ENCODE results near the gene HDAC4.

The HDAC4 gene

DNA sequence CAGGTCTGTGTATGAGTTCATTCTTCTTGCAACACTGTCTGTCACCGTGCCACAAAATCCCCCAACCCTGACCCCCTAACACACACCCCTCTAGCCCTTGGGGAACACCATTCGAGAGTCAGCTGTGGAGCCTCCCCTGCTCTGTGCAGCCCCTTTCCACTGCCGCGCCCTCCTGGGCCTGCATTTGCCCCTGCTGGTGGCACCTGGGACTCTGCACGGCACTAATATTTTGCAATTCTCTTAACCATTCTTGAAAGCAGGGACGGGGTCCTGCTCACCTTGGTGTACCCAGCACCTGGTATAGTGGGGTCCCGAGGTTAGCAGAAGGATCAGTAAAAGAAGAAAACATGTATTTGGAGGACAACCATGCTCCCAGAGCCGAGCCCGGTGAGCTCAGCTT lies 124.0 kb downstream of the HDAC4 start:
- no peak for FAIRE-seq

DNA sequence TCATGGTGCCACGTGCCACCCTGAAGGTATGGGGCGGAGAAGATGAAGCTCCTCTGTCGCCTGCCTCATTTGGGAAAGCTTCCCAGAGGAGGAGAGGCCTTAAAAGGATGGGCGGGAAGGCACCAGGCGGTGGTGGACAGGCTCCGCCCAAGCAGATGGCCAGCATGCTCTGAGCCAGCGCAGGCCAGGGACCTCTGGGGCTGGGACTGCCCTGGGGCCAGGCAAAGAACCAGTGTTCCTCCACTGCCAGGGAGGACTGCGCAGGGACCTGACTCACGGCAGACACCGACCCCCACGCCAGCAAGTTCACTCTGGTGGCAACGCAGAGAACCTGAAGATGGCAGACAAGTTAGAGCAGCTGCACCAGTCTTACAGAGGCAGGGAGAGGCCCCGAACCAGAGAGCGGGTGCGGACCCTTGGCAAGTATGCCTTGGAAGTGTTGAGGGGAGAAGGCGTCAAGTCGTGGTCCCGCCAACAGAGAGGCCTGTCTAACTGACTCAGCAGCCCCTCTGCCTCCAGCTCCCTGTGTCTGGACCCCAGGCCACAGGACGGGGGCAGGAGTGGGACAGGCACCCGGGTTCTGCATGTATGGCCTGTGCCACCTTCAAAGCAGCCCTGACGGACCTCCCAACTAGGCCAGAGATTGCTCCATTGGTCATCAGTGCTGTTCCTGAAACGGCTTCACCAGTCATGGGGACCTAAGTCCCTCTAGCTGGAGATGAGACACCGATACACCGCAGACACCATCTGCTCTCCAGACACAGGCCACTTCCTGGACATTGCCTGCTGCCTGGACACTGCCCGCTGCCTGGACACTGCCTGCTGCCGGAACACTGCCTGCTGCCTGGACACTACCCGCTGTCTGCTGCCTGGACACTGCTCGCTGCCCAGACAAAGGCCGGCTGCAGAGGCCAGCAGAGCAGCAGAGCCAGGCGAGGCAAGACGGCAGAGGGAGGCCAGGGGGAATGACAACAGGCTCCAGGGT lies 124.7 kb downstream of the HDAC4 start:
- FAIRE-seq: no peak

DNA sequence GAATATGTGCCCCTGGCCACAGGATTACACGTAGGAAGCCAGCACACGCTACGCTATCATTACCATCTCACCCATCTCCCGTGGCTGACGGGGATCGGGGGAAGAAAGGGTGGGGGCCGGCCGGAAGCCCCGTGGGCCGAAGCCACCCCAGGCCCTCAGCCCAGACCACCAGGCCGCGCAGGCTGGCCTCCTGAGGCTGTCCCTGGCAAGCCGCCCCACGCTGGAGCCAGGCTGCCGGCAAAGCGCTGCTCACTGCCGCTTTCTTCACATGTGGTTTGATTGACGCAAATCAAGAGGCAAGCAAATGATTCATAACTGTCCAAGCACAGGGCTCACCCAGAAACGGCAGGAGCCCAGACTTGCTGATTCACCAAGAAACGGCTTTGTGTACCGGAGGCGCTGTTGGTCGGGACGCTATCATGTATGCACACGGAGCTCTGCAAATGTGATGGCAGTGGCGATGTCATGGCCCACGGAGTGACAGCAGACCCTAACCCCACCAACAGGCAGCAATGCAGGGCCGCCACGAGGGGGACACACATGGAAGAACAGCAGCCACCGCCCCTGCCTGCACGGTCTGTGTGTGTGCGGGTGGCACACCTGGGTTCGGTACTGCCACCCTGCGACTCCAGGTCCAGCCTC lies 125.7 kb downstream of the HDAC4 start:
- no peak for FAIRE-seq

DNA sequence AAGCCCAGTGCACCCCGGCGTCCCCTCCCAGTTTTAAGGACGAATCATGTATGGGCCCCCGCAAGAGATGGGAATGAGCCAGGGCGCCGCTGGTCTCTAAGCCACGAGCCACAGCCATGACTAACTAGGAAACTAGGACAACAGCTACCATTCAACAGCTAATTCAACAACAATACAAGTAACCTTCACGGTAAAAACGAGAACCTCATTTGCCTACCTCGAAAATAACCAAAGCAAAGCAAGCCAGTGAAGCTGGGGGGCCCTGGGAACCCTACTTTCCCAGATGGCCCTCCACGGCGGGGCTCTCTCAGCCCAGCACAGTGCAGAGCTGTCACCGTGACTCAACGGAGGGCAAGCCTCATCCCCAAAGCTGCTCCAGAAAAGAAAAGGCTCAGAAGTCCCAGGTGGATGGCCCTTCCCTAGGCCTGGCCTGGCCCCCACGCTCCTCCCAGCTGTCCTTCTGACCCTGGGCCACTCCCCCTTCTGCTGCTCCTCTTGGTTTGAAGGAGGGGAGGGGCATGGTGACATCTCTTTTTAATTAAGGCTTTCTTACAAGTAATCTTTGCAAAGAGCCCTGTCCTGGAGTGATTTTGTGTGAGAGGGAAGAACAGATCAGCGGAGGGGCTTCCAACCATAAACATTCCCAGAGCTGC lies 126.3 kb downstream of the HDAC4 start:
- FAIRE-seq: no peak

DNA sequence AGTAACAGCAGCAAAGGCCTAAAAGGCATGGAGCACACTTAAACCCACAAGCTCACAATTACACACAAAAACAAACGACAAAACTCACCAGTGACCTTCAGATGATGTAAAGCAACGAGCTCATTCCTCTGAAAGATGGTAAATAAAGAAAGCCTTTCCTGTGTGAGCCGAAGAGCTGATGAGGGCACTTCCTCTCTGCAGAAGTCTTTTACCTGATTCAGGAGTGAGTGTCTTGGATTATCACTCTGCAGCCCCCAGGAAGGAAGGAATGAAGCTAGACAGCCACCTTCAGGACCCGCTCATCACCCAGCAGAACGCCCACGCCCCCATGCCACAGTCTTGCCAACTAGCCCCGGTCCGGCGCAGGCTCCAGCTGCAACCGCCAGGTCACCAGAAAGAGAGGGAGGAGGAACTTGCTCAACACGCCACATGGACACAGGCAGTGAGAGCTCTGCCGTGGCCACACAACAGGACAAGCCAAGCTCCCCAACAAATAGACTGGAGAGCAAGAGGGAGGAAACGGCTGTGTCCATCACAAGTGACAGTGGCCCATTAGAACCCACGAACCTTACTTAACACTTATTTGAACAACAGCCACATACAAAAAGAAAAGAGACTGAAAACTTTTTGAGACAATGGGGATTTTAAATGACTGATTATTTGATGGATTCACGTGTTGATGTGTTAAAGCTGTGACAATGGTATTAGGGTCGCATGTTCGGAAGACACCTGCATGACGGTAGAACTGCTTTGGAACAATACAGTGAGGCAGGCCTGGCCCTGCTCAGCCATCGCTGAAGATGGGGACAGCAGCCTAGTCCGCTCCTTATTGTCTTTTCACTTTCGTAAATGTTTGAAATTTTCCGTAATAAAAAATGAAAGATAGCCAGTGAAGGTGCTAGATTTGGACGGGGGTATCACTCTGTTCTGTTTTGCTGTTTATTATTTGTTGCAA lies 127.3 kb downstream of the HDAC4 start:
- no peak for FAIRE-seq

DNA sequence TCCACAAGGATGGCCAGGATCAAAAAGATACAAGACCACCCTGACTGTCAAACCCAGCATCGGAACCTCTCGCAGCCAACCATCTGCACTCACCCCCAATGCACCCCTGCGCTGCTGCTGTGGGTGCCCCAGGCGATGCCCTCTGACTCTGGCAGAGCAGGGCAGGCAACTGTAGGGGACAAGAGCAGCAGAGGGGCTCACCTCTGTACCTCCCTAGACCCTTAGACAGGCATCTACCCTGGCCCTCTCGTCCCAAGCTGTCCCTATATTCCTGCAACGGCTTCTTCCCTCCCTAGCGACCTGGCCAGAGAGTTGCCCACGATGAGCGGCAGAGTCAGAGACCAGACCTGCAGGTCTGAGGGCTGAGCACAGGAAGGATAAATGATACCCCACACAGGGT lies 128.2 kb downstream of the HDAC4 start:
- no peak for FAIRE-seq

DNA sequence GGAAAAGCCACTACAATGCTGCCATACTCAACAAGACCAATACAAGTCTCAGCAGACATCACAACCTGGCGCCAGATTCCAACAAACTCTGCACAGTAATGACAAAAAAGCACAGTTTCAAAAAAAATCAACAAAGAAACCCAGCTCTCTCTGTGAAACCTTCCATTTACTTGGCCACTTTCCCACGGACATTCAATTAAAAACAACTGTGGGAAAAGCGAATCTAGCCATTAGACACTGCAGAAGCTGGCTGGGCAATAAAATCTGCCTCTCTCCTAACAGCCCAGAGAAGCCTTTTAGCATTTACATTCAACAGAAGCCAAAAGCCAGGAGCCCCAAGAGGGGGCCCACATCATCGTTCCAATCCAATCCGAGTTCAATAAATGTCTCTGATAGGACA lies 128.9 kb downstream of the HDAC4 start:
- FAIRE-seq: no peak

DNA sequence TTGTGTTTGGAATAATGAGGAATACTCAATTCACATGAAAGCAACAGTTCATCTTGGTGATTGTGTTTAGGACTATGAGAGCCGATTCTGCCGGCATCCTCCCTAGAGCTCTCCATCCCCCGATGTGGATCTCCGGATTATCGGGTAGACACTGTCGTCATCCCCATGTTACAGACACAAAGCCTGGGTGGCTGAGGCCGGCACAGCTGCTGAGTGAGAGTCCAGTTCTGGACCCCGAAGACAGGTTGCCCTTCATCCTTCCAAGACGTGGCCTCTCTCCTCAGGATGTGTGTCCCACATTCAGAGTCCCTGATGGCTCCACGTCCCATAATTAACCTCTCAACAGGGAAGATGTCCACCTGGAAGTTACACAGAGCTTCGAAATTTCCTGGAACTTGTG lies 129.3 kb downstream of the HDAC4 start:
- no peak for FAIRE-seq

DNA sequence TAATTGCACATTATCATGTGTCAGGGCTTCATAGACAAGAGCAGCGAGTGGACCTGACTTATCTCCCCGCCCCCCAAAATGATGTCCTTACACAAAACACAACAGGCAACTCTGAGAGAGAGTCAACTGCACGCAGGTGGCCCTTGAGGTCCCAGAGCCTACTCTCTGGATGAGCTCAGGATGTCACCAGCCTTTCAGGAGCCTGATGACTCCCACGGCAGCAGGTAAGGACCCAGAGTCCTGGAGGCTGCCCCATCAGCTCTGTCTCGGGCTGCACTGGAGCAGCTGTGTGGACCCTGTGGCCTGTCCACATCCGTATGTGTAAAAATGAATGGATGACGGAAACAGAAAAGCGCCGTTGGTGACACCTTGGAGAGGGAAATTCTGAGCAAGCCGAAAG lies 130.9 kb downstream of the HDAC4 start:
- no peak for FAIRE-seq

DNA sequence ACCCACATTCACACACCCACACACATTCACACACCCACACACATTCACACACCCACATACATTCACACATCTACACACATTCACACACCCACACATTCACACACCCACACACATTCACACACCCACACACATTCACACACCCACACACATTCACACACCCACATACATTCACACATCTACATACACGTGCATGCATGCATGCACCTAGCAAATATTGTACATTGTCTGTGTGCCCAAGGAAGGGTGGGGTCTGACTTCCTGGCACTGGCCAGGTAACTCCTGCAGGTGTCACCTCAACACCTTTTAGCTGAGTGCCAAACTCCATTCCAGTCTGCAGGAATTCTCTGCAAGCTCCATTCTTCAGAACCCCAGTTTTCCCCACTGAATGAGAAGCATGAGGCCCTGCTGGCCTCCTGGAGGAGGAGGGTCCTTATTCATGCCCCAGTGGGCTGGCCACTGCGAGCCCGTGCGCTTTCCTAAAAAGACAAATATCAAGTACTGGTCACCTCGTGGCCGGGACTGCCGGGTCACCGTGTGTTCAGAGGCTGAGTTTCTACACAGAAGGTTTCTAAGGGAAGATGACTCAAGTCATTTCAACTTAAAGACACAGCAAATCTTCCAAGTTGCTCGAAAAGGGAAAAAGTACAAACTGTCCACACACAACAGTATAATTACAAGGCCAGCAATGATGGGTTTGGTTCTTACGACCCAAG lies 131.5 kb downstream of the HDAC4 start:
- no peak for FAIRE-seq

DNA sequence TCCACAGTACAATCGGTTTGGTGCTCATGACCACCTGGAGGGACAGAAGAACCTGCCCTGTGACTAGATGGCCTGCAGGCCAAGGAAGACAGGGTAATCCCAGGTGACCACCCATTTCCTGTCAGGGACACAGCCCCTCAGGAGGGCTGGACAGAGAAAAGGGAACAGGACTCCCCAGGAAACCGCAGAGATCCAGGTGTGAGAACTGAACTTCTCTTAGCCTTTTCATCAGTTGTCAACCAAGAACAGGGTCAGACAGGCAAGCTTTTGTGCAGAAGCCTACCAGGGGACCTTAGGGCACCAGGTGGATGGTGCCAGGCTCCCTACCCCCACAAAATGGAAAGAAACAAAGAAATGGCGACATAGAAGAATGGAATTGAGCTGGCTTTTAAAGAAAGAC lies 132.3 kb downstream of the HDAC4 start:
- FAIRE-seq: no peak

DNA sequence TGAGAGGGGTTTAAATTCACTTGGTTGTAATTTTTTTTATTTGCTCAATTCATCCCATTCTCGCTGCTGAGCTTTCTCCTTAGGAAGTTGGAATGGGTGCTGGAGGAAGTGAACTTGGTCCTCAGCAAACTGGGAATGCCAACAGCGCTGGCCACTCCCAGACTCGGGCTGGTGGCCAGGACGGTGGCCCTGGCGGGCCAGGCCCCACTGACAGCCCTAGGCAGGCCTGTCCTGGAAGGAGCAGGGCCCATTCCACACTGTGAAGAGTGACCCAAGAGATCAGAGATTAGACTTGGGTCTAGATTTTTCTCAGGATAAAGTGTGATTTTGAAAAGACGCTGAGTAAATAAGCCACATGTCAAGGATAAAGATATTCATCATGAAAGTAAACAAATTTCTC lies 132.7 kb downstream of the HDAC4 start:
- no peak for FAIRE-seq

DNA sequence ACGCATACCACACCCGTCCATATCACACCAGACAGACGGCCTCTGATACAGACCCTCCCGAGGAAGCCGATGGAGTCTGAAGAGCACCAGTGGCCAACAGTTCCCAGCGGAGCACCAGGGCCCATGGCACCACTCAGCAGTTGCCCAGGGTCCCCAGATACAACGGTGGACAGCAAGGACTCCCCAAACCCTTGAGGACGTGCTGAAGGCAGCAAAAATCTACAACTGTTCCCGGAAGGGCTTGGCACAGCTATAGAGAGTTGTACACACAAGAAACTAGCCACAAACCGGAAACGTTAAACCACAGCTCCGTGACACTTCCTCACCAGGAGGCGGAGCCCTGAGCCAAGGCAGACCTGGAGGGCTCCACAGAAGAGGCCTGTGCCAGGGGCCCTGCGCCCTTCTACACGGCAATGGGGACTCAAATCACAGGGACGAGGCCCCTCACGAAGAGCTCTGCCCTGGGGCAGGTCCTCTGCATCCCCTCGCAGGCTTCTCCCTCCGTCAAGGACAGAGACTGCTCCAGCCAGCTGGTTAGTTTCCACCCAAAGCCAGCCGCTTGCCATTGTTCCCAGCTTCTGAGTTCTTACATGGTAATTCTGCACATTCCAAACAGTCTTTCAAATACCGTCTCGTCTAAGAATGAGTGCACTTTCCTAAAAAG lies 133.4 kb downstream of the HDAC4 start:
- FAIRE-seq: no peak

DNA sequence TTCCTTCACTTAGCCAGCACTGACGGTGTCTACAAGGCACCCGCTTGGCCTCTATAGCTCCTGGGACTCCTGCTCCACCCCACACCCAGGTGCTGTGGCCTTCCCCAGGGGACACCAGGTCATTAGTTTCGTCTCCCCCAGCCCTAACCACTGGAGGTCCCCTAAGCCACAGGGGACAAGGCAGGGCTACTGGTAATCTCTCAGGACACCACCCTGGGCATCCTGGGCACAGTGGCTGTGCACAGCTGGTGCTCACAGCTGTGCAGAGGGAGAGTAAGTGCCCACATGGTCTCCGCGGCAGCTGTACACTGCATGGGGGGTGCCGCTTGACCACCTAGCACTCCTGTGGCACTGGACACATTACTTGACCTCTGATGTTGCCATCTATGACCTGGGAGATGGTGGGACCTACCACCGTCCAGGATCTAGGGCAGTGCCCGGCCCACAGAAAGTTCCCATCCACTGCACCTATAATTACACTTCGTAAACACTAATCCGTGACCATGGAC lies 134.0 kb downstream of the HDAC4 start:
- no peak for FAIRE-seq

DNA sequence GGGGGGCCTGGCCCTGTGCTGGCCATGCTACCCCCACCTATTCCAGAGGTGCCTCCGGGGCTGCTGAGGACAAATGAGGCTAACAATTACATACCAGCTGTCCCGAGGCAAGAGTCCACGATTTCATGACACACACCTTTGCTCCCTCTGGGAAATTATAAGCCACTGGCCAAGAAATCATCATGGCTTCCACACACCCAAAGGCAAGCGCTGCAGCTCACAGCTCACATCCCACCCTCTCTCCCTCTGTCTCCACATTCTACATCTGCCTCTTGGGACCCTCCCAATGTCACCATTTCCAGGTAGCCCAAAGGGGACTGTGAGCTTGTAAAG lies 134.4 kb downstream of the HDAC4 start:
- no peak for FAIRE-seq

DNA sequence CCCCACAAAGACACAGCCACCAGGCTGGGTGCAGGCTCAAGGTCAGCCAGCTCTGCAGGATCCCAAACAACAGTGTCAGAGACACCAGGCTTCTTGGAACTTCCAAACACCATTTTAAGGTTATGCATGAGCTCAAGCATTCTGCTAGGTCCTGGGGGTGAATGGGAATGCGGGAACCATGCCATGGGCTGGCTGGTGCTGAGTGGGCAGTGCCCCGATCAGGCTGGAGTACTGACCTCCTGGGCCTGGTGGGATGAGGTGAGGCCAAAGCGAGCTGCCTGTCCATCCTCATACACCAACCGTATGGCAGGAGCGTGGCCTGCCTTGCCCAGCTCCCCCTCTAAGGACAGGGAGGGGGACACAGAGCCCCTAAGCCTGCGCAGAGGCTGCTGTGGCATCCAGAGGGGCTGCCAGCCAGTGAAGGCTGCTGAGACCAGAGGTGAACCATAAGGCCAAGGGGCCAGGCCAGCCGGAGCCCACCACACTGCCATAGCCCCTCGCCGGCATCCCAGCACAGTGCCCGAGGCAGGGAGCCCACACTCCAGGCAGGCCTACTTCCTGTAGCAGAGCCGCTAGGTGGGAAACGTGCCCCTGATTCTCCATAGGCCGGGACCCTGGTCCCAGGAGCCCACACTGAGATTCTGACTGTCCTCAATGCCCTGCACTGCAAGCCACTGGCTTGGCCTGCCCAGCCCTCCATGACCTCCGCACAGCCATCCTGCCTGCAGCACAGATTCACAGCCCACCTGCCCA lies 135.0 kb downstream of the HDAC4 start:
- no peak for FAIRE-seq

DNA sequence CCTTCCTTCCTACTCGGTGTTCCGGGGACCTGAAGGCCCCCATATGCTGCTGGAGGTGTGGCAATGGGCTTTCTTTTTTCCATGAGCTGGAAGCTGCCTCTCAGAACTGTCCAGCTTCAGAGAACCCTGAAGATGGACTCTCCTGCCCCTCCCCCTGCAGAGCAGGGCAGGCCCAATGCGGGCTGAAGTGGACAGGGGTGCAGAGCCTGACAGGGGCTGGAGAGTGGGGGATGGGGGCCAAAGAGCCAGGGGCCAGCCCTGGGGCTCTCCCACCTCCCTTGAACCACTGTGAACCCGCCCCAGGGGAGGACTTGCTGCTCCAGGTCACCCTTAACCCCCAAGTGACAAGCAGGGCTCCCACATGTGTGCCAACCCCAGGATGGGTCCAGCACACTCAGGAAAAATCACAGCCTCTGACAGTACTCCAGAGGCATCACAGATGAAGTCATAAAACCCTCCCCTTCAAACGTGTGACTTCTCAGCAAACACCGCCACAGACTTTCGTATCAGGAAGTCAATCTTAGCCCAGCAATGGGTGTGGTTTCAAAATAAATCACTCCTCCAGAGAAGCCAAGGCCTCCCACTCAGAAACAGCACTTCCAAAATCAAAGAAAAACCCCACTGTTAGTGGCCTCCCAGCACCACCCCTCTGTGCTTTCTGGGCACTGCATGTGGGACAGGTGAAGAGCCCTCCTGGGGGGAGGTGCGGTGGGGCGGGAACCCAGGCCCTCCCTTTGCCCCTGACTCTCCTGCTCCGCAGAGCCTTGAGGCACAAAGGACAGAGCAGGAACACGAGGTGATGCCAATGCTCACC lies 135.8 kb downstream of the HDAC4 start:
- no peak for FAIRE-seq

DNA sequence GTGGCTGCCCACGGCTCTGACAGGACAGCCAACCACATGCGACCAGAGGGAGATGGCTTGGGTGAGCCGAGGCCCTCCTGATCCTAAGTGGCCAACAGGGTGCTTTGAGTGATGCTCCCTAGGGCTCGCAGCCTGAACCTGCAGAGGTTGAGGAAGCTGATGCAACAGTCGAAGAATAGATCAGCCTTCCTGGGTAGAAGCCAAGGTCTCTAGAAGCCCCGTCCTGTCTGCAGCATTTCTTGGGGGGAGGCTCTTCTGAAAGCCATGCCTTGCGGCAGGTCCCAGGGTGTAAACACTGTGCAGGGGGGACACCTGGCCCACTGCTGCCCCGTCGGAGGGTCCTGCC lies 136.4 kb downstream of the HDAC4 start:
- FAIRE-seq: no peak

DNA sequence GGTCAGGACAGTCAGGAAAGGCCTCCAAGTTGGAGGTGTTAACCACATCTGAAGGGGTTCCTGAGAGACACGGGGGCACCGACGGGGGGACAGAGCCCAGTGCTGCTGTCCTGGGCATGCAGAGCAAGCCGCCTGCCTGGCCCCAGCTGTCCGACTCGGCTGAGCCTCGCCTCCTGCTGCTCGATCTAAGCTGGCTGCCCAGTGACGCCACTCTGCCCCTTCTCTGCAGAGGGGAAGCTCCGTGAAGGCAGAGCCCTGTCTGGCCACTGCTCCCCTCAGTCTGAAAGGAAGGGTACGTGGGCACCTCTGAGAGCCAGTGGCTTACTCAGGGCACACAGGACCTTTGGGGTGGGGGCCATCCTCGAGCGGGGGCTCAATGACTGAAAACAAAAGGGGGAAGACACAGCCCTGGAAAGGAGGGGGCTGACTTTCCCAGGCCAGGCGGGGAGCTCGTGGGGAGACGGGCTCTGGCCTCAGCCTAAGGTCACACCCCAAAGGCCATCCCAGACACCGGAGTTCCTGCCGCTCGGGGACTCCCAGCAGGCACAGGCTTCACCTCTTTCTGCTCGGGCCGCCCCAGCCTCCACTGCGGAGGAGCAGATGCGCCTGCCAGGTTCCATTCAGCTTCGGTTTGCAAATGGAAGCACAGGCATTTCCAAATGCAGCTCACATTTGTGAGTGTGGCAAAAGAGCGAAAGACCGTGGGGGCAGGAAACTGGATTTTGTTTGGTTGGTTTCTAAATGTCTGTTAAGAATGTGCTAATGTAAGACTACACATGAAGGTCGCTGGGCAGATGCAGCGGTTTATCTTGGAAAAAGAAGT lies 136.9 kb downstream of the HDAC4 start:
- FAIRE-seq: no peak
